Liver (tissue), 9 donors: Measurements from ENCODE around the gene ATP8B3. TPM values are rescaled to one million over a fixed set of nuclear protein-coding genes. Genes with fewer than 3 reads are reported as not detected.

Source experiments
- DNase-seq: peaks from one replicate; pipeline ENCODE4 v3.0.0-alpha.2; 2017; ENCODE audit warnings: low spot score
- H3K27ac ChIP-seq, 2 donors: one replicate each; pipeline ENCODE4 v1.7.0; 2013; ENCODE audit warnings: inconsistent platforms in 2 of 2, low read length in 2 of 2, control low read depth in 1 of 2, low read depth in 1 of 2, mild to moderate bottlenecking in 1 of 2
- H3K27me3 ChIP-seq, 4 donors: one replicate each; pipeline versions ENCODE4 v1.6.1 to v1.7.0; 2013; ENCODE audit warnings: low read length in 3 of 4, inconsistent platforms in 1 of 4, mild to moderate bottlenecking in 1 of 4, moderate library complexity in 1 of 4; ENCODE audit not compliant: control insufficient read depth in 4 of 4, insufficient read depth in 4 of 4
- H3K36me3 ChIP-seq, 4 donors: one replicate each; pipeline versions ENCODE4 v1.6.1 to v1.7.0; 2013; ENCODE audit warnings: low read length in 3 of 4, mild to moderate bottlenecking in 3 of 4, low read depth in 1 of 4, moderate library complexity in 1 of 4; ENCODE audit not compliant: control insufficient read depth in 4 of 4, insufficient read depth in 3 of 4
- H3K4me1 ChIP-seq, 4 donors: one replicate each; pipeline versions ENCODE4 v1.6.1 to v1.7.0; 2013; ENCODE audit warnings: low read length in 3 of 4, mild to moderate bottlenecking in 3 of 4, moderate library complexity in 1 of 4; ENCODE audit not compliant: control insufficient read depth in 4 of 4, insufficient read depth in 4 of 4
- H3K4me3 ChIP-seq, 3 donors: one replicate each; pipeline versions ENCODE4 v1.6.1 to v1.7.0; 2013; ENCODE audit warnings: low read length in 3 of 3, control low read depth in 1 of 3, low read depth in 1 of 3, mild to moderate bottlenecking in 1 of 3
- H3K9ac ChIP-seq, 2 donors: one replicate each; pipeline ENCODE4 v1.7.0; 2013; ENCODE audit warnings: low read length in 2 of 2, mild to moderate bottlenecking in 2 of 2, moderate library complexity in 2 of 2, control low read depth in 1 of 2, low read depth in 1 of 2
- H3K9me3 ChIP-seq, 4 donors: one replicate each; pipeline versions ENCODE4 v1.6.1 to v1.7.0; 2013; ENCODE audit warnings: low read length in 3 of 4; ENCODE audit not compliant: control insufficient read depth in 4 of 4
- EGR1 ChIP-seq, 2 donors: IDR thresholded peaks; 2 replicates each; pipeline ENCODE4 v1.6.1; 2016 to 2018; ENCODE audit warnings: antibody characterized with exemption in 2 of 2, low read depth in 2 of 2
- HNF4G ChIP-seq: IDR thresholded peaks from 2 replicates; pipeline ENCODE4 v1.6.1; 2016; ENCODE audit warnings: antibody characterized with exemption
- JUND ChIP-seq, 2 donors: IDR thresholded peaks; 2 replicates each; pipeline ENCODE4 v1.6.1; 2016; ENCODE audit warnings: antibody characterized with exemption in 2 of 2
- RXRA ChIP-seq, 2 donors: IDR thresholded peaks; 2 replicates each; pipeline ENCODE4 v1.6.1; 2017 to 2018; ENCODE audit warnings: antibody characterized with exemption in 2 of 2, mild to moderate bottlenecking in 1 of 2
- SP1 ChIP-seq: IDR thresholded peaks from 2 replicates; pipeline ENCODE4 v1.6.1; 2018; ENCODE audit warnings: antibody characterized with exemption, mild to moderate bottlenecking
- TAF1 ChIP-seq: conservative IDR thresholded peaks from 2 replicates; pipeline ENCODE4 v1.6.1; 2016; ENCODE audit warnings: antibody characterized with exemption, mild to moderate bottlenecking
- YY1 ChIP-seq: IDR thresholded peaks from 2 replicates; pipeline ENCODE4 v1.6.1; 2016; ENCODE audit warnings: antibody characterized with exemption, mild to moderate bottlenecking
- WGBS: extraction: QIAGEN DNeasy Blood & Tissue Kit; methylation state at CpG from one replicate; pipeline ENCODE4 v1.1.7; 2013; 5-methylcytosine and 5-hydroxymethylcytosine counted together
- polyA plus RNA-seq, 2 donors: library from polyadenylated mRNA; stranded (reverse) in 1 of 2; unstranded in 1 of 2; fragments of 200-250 nt in 1 of 2; fragments of >200 nt in 1 of 2; fragmentation: Nextera tagmentation in 1 of 2; extraction: Ambion mirVana in 1 of 2; gene quantifications; one replicate each; pipeline versions ENCODE4 v1.2.1 to v1.2.3, GENCODE V29; 2013 to 2015
- total RNA-seq, 2 donors: library from RNA; depleted of rRNA; stranded (reverse); fragments of >200 nt; gene quantifications; one replicate each; pipeline ENCODE4 v1.2.3, GENCODE V29; 2014
- TF ChIP-seq, protein P1 (sequence below): IDR thresholded peaks from 2 replicates; pipeline ENCODE4 v1.6.1; 2016; ENCODE audit warnings: antibody characterized with exemption
- TF ChIP-seq, protein P2 (sequence below): fragments of 150-350 bp; IDR thresholded peaks from 2 replicates; pipeline ENCODE4 v1.5.1; 2017; ENCODE audit warnings: improper control_type of control experiment, low read depth, low read length; ENCODE audit not compliant: missing input control
- TF ChIP-seq, protein P3 (sequence below): IDR thresholded peaks from 2 replicates; pipeline ENCODE4 v1.6.1; 2016; ENCODE audit warnings: antibody characterized with exemption
- TF ChIP-seq, protein P4 (sequence below): IDR thresholded peaks from 2 replicates; pipeline ENCODE4 v1.6.1; 2016; ENCODE audit warnings: antibody characterized with exemption, mild to moderate bottlenecking
- donor health status: healthy.
- donor health status: healthy.
- donor health status: healthy.
- donor health status: healthy.
- donor health status: healthy.

Gene ATP8B3
- total and polyA plus RNA-seq, 4 donors: 0.42 to 3.1 (median 0.52) TPM

DNA sequence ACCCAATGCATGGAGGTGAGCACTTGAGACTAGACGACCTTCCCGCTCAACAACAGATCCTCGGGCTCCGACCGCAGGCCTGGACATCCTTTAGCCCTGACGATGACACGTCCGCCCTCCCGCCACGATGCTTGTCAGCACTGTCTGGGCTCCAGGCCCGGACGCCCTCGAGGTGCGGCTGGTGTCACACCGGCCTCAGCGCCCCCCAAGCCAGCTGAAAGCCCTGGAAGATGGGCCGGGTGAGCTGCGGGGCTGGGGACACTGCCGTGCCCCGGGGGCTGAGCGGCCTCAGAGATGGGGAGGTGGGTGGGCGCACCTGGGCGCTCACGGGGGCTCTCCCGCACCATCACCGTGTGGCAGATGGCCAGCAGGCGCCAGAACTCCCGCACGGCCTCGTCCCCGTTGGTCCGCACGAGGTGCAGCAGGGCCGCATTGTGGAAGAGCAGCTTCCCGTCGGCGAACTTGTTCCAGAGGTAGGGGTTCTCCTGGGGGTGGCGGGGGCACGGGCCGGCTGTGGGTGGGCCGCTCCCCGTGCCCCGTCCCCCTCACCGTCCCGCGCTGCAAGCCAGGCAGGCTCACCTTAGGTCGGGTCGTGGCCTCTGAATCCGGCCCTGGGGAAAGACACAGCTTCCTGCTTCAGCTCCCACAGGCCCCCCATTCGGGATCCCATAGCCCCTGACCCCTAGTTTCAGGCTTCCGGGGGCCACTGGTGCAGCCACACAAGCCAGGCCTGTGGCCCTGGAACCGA, 15.5 kb downstream of the ATP8B3 start:
- Histone ChIP-seq H3K9me3 (no peaks in the 10 kb centered on the region), H3K27me3 (peaks cover 0 to 2% (median 0%) of the 10 kb centered on the region in 4 donors), H3K9ac (no peak overlapping the region), H3K4me3 (no peak overlapping the region), H3K27ac (no peak overlapping the region), H3K4me1 (peaks cover 0 to 5% (median 3%) of the 10 kb centered on the region in 4 donors), H3K36me3 (peaks cover 0 to 1% (median 0%) of the 10 kb centered on the region in 4 donors)
- 53% methylated on average over 52 of the region's 52 CpGs for WGBS
- TF ChIP-seq TAF1 (no peak), SP1 (no peak), RXRA (IDR thresholded peaks at IDR 0.05) (no peak), HNF4G (no peak)
- TF ChIP-seq, protein P1, sequence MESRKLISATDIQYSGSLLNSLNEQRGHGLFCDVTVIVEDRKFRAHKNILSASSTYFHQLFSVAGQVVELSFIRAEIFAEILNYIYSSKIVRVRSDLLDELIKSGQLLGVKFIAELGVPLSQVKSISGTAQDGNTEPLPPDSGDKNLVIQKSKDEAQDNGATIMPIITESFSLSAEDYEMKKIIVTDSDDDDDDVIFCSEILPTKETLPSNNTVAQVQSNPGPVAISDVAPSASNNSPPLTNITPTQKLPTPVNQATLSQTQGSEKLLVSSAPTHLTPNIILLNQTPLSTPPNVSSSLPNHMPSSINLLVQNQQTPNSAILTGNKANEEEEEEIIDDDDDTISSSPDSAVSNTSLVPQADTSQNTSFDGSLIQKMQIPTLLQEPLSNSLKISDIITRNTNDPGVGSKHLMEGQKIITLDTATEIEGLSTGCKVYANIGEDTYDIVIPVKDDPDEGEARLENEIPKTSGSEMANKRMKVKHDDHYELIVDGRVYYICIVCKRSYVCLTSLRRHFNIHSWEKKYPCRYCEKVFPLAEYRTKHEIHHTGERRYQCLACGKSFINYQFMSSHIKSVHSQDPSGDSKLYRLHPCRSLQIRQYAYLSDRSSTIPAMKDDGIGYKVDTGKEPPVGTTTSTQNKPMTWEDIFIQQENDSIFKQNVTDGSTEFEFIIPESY: no peak
- TF ChIP-seq, protein P2, sequence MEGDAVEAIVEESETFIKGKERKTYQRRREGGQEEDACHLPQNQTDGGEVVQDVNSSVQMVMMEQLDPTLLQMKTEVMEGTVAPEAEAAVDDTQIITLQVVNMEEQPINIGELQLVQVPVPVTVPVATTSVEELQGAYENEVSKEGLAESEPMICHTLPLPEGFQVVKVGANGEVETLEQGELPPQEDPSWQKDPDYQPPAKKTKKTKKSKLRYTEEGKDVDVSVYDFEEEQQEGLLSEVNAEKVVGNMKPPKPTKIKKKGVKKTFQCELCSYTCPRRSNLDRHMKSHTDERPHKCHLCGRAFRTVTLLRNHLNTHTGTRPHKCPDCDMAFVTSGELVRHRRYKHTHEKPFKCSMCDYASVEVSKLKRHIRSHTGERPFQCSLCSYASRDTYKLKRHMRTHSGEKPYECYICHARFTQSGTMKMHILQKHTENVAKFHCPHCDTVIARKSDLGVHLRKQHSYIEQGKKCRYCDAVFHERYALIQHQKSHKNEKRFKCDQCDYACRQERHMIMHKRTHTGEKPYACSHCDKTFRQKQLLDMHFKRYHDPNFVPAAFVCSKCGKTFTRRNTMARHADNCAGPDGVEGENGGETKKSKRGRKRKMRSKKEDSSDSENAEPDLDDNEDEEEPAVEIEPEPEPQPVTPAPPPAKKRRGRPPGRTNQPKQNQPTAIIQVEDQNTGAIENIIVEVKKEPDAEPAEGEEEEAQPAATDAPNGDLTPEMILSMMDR: no peak
- DNase-seq: no peak

DNA sequence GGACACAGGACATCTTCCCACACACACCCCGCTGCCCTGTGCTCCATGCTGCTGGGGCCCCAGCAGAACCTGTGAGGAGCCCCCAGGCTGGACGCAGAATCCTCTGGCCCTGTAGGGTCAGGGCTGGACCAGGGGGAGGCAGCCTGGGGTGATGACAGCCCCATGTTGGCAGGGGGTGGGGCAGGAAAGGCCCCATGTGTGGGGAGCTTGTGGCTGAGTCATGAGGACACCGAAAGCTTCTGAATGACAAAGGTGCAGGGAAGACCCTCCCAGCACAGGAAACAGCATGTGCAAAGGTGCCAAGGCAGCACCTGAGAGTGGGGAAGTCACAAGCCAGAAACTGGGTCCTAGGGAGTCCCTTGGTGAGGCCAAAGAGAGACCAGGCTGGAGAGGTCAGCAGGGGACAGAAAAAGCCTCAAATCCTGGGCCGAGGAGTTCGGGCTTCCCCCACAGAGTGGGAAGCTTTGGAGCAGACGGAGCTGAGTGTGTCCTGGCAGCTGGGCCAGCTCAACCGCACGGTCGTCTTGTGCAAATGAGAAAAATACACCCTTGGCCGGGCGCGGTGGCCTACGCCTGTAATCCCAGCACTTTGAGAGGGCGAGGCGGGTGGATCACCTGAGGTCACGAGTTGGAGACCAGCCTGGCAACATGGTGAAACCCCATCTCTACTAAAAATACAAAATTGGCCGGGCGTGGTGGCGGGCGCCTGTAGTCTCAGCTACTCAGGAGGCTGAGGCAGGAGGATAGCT, 17.5 kb downstream of the ATP8B3 start:
- peaks cover 0 to 2% (median 0%) of the 10 kb centered on the region in 4 donors for H3K9me3 ChIP-seq
- no peak overlapping the region for H3K27ac ChIP-seq
- no peak overlapping the region for H3K4me3 ChIP-seq
- H3K9ac ChIP-seq: no peak overlapping the region
- peaks cover 0 to 2% (median 0%) of the 10 kb centered on the region in 4 donors for H3K27me3 ChIP-seq
- DNase-seq: no peak
- WGBS: 82% methylated on average over 20 of the region's 20 CpGs
- TF ChIP-seq SP1 (no peak), TAF1 (no peak), HNF4G (no peak), YY1 (no peak), EGR1 (IDR thresholded peaks at IDR 0.05; ENCODE audit: low read depth in 2 of 2) (no peak), JUND (IDR thresholded peaks at IDR 0.05) (no peak)
- TF ChIP-seq, protein P1: no peak
- TF ChIP-seq, protein P3, sequence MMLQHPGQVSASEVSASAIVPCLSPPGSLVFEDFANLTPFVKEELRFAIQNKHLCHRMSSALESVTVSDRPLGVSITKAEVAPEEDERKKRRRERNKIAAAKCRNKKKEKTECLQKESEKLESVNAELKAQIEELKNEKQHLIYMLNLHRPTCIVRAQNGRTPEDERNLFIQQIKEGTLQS: no peak
- TF ChIP-seq, protein P4, sequence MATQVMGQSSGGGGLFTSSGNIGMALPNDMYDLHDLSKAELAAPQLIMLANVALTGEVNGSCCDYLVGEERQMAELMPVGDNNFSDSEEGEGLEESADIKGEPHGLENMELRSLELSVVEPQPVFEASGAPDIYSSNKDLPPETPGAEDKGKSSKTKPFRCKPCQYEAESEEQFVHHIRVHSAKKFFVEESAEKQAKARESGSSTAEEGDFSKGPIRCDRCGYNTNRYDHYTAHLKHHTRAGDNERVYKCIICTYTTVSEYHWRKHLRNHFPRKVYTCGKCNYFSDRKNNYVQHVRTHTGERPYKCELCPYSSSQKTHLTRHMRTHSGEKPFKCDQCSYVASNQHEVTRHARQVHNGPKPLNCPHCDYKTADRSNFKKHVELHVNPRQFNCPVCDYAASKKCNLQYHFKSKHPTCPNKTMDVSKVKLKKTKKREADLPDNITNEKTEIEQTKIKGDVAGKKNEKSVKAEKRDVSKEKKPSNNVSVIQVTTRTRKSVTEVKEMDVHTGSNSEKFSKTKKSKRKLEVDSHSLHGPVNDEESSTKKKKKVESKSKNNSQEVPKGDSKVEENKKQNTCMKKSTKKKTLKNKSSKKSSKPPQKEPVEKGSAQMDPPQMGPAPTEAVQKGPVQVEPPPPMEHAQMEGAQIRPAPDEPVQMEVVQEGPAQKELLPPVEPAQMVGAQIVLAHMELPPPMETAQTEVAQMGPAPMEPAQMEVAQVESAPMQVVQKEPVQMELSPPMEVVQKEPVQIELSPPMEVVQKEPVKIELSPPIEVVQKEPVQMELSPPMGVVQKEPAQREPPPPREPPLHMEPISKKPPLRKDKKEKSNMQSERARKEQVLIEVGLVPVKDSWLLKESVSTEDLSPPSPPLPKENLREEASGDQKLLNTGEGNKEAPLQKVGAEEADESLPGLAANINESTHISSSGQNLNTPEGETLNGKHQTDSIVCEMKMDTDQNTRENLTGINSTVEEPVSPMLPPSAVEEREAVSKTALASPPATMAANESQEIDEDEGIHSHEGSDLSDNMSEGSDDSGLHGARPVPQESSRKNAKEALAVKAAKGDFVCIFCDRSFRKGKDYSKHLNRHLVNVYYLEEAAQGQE: no peak
- H3K4me1 ChIP-seq: peaks cover 0 to 5% (median 3%) of the 10 kb centered on the region in 4 donors
- H3K36me3 ChIP-seq: no peaks in the 10 kb centered on the region
